A549 (cell line): Measurements from ENCODE around the gene RPL21. TPM values are rescaled to one million over a fixed set of nuclear protein-coding genes. Genes with fewer than 3 reads are reported as not detected.

Source experiments
- polyA plus RNA-seq, 4 experiments: library from polyadenylated mRNA; depleted of rRNA in 3 of 4; stranded (reverse); fragments of >200 nt; fragmentation: RNase III in 1 of 4; extraction: RNeasy Plus Mini Kit Qiagen cat#74134 plus additional on column Dnase treatment in 1 of 4; gene quantifications; 2 replicates in 3 of 4; 3 replicates in 1 of 4; pipeline ENCODE4 v1.2.3, GENCODE V29; 2011 to 2017
- small RNA-seq, 6 experiments: library from RNA; depleted of rRNA; stranded (forward); fragments of <200 nt; gene quantifications; one replicate each; pipeline ENCODE3, GENCODE V24; 2012

RPL21 gene
- polyA plus RNA-seq, 2 of the 4 experiments (the other 2 are of a cell fraction) = 1,202 to 1,367 TPM

Small RNA genes lying within 50 kb of the gene (small RNA-seq; reads per million reads assigned to genes)
- gene SNORA27 (0 reads per million in 6 experiments), gene SNORD102 (0 reads per million in 6 experiments)

Other genes with a start within 250 kb of the RPL21 start
- 20.3 and 21.2 TPM in 2 replicates for gene USP12, start 79.7 kb upstream of the RPL21 start, polyA plus RNA-seq (2011; rRNA removed)
- gene USP12, start 79.7 kb upstream of the RPL21 start, polyA plus RNA-seq (2017; fragmentation: RNase III; extraction: RNeasy Plus Mini Kit Qiagen cat#74134 plus additional on column Dnase treatment) = 16.8 to 19.6 TPM (median 19.1 TPM) in 3 replicates
- gene RASL11A, start 19.3 kb downstream of the RPL21 start, polyA plus RNA-seq (2011; rRNA removed) = 2.1 TPM in 2 replicates
- gene RASL11A, start 19.3 kb downstream of the RPL21 start, polyA plus RNA-seq (2017; fragmentation: RNase III; extraction: RNeasy Plus Mini Kit Qiagen cat#74134 plus additional on column Dnase treatment) = 3.8 to 4.8 TPM (median 4.7 TPM) in 3 replicates
- gene GTF3A, start 173.1 kb downstream of the RPL21 start, polyA plus RNA-seq (2011; rRNA removed) = 125 and 132 TPM in 2 replicates
- gene GTF3A, start 173.1 kb downstream of the RPL21 start, polyA plus RNA-seq (2017; fragmentation: RNase III; extraction: RNeasy Plus Mini Kit Qiagen cat#74134 plus additional on column Dnase treatment) = 93.1 to 99.6 TPM (median 93.4 TPM) in 3 replicates
- 50.3 and 61.8 TPM in 2 replicates for gene MTIF3, start 199.0 kb downstream of the RPL21 start, polyA plus RNA-seq (2011; rRNA removed)
- 31.6 to 32.4 TPM (median 31.7 TPM) in 3 replicates for gene MTIF3, start 199.0 kb downstream of the RPL21 start, polyA plus RNA-seq (2017; fragmentation: RNase III; extraction: RNeasy Plus Mini Kit Qiagen cat#74134 plus additional on column Dnase treatment)